HG02938 (cell line): ENCODE measurements around the gene PROZ.

Experiments
- ATAC-seq: cut with Tn5 transposase; IDR thresholded peaks from one replicate; pipeline ENCODE4 v1.9.1; 2021; ENCODE audit warnings: mild to moderate bottlenecking, moderate library complexity; ENCODE audit not compliant: unreplicated experiment

Gene PROZ

DNA sequence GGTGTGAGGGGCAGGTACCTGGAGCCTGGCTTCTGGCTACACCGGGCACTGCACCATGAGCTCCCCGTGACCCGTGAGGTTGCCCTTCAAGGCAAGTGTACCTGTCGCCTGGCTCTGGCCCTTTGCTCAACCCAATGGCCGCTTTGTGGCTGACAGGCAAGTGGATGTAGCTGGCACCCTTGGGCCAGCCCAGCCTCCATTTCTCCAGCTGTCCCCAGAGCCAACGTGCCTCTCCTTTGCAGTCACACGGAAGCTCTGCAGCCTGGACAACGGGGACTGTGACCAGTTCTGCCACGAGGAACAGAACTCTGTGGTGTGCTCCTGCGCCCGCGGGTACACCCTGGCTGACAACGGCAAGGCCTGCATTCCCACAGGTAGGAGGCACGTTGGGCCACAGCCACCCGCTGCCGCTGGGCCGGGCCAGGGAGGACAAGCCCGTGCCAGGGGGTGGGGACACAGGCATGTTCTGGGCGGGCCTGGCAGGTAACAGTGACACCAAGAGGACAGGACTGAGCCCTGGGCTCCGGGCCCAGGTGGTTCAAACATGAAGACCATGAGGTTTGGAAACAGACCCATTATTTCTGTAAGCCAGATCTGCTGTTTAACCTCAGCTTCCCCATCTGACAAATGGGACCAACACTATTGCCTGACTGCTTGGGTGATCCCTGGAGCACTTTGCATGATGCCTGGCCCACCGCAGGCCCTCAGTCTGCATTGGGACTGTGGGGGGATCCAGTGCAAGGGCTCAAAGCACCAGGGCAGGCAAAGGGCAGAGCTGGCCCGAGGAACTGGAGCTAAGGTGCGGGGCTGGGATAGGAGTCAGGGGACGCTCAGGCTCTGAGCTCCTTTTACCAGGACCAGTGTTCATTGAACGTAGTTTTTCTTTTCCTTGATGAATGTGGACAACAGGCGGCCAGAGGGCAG, 17.5 kb upstream of the PROZ start:
- no peak for ATAC-seq

DNA sequence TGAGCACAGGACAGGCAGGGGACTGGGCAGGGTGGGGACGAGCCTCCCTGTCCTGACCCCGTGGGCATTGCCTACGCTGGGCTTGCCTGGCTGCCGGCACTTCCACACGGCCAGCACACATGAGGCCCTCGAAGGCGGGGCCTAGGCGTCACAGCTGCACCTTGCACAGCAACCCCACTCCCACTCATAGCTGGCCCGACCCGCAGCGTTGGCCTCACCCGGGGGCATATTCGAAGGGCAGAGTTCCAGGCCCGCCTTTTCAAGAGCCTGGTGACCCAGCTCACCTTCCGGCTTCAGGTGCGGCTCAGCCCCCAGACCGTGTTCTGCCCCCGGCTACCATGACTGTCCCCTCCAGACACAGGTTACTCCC, 16.9 kb upstream of the PROZ start:
- no peak for ATAC-seq

DNA sequence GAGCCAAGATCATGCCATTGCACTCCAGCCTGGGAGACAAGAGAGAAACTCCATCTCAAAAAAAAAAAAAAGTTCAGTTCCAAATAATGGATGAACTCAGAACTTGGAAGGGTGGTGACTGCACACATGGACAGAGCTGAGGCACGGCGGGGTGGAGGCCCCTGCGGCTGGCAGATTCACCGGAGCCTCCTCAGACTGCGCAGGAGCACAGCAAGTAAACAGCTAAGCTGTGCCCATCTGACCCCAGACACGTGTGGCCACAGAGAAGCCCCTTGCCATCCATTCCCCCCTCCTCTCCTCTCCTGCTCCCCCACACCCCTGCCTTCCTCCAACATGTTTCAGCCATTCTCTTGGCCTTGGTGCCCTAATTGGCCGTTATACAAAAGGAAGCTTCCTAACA, 15.6 kb upstream of the PROZ start:
- no peak for ATAC-seq

DNA sequence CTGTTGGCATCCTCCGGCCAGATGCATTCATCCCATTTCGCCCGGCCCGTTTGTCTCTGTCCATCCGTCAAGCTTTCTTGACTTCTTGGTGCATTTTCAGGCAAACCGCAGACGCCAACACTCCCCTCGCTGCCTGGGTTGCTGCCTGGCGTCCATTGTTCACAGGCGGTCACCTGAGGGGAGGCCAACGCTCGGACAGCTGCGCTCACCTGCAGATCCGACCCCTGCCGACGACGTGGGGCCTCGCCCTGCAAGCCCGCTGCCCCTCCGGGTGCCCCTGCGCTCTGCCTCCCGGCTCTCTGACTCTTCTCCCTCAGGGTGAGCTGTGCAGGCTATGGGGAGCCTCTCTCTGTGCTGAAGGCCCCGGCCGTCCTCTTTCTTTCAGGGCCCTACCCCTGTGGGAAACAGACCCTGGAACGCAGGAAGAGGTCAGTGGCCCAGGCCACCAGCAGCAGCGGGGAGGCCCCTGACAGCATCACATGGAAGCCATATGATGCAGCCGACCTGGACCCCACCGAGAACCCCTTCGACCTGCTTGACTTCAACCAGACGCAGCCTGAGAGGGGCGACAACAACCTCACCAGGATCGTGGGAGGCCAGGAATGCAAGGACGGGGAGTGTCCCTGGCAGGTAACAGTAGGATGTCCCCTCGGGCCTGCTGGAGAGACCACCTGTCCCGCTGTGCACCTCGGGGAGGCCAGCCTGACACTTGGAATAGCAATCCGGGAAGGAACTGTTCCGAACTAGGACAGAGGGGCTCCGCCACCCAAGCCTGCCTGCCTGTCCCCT, 14.8 kb upstream of the PROZ start:
- ATAC-seq, result no peak

DNA sequence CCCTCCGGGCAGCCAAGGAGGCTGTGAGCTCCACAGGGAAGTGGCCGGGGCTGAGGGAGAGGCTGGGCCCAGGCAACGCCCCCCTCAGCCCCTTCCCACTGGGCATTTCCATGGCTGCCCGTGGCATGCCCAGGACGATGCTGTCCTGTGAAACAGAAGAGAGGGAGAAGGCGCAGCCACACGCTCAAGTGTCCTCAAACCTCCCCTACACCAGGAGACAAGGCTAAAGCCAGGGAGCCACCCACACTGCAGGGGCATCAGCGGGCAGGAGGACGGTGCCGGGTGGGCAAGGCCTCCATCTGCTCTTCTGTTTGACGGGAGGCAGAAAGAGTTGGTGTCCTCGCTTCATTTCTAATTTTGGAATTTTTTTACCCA, 14.2 kb upstream of the PROZ start:
- ATAC-seq, result no peak

DNA sequence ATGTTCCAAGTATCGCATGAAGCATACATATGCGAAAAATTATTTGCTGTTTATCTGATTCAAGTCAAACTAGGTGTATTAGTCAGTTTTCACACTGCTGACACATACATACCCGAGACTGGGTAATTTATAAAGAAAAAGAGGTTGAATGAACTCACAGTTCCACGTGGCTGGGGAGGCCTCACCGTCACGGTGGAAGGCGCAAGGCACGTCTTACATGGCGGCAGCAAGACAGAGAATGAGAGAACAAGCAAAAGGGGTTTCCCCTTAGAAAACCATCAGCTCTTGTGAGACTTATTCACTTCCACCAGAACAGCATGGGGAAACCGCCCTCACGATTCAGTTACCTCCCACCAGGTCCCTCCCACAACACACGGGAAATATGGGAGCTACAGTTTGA, 13.0 kb upstream of the PROZ start:
- no peak for ATAC-seq

DNA sequence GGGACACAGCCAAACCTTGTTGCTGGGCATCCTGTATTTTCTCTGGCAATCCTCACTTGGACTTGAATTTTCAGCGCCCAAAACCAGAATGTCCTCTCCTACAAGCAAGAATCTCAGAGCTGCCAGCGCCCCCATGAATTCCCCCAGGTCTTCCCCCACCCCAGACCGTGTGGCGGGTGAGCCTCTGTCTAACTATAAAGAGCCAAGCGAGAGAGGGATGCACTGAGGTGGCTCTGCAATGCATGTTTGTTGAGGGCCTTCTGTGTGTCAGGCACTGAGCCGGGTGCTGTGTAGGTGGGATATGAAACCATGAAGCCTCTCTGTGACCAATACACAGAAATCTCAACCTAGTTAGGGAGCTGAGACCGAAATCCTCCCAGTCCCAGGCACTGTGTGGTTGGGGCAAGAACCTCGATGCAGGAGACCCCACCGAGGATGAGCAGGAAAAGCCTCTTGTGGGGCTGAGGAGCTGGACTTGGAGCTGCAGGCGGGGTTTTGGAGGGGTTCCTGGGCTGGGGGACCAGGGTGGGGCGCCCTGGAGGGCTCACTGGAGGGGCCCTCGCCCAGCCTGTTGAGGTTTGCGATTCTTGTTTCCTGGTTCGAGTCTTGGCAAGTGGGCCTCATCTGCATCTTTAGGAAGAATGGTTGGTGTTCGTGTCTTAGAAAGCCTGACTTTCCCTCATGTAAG, 12.4 kb upstream of the PROZ start:
- ATAC-seq, result no peak

DNA sequence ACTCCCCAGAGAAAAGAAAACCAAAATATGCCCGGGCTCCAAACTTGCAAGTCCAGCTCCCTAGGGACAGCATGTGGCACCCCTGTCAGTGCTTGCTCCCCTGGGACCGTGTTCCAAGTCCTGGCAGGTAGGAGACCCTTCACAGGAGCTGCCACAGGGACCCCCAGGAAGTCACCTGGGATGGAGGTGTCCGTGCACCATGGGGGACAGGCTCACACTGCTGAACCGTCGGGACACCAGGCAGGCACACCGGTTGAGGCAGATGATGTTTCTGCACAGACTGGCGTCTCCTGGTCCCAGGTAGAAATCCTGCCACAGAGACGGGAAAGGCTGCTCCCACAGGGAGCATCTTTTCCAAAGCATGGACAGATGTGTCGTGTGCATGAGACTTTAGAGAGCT, 11.7 kb upstream of the PROZ start:
- no peak for ATAC-seq

DNA sequence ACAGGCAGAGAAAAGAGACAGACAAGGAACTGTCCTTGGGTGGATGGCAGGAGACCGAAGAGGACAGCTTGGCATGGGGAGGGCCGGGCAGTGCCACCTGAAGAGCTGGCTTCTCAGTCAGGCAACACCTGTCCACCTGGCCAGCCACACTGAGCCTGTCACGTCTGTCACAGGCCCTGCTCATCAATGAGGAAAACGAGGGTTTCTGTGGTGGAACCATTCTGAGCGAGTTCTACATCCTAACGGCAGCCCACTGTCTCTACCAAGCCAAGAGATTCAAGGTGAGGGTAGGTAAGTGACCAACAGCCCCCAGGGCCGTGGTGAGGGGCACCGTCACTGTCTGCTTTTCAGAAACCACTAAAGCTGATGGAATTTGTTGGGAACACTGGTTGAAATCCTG, 11.2 kb upstream of the PROZ start:
- no peak for ATAC-seq

DNA sequence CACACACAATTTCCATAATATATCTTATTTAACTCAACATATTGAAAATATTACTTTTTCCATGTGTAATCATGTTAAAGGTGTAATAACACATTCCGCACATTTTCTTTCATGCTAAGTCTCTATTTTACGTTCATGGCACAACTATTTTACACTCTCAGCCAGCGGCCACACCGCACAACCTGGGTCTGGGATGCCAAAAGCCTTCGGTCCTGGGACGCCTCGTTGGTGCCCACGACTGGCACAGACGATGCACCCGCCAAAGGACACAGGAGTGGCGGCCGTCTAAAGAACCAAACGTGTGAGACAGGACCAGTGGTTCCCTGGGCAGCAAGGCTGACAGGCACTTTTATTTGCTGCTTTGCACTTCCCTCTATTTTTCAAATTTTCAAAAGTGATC, 10.0 kb upstream of the PROZ start:
- ATAC-seq, result no peak

DNA sequence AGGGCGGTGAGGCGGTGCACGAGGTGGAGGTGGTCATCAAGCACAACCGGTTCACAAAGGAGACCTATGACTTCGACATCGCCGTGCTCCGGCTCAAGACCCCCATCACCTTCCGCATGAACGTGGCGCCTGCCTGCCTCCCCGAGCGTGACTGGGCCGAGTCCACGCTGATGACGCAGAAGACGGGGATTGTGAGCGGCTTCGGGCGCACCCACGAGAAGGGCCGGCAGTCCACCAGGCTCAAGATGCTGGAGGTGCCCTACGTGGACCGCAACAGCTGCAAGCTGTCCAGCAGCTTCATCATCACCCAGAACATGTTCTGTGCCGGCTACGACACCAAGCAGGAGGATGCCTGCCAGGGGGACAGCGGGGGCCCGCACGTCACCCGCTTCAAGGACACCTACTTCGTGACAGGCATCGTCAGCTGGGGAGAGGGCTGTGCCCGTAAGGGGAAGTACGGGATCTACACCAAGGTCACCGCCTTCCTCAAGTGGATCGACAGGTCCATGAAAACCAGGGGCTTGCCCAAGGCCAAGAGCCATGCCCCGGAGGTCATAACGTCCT, 9.4 kb upstream of the PROZ start:
- no peak for ATAC-seq

DNA sequence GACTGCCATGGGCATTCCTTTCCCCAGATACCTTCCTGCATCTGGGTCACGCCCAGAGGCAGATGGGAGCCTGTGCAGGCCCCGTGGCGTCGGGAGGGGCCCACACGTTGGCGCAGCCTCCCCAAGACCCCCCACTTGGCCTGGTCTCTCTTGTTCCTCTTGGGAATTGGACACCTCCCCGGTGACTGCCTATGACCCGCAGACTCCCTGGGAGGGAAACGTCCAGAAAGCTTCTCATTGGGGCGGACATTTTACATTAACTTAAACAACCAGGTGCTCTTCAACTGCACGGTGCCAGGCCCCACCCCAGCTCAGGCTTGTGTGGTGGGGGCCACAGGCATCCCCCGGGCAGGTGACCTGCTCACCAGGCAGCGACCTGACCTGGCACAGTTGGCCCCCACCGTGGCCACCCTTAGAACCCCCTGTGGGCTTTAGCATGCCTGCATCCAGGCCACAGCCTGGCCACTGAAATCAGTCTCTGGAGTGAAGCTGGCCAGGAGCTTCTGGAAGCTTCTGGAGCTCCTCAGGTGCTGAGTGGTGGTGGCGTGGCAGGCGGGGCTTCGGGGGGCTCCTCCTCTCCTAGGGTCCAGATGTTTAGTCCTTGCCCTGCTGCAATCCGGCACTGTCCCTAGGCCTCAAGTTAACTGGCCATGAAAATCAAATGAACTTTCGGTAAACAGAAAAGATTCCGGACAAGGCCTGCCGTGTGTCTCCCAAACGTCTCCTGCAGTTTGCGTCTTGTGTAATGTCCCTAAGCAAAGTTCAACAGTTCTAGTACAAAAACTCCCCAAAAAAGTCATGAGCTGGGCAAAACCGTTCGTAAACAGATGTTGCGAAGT, 8.5 kb upstream of the PROZ start:
- ATAC-seq, result no peak

DNA sequence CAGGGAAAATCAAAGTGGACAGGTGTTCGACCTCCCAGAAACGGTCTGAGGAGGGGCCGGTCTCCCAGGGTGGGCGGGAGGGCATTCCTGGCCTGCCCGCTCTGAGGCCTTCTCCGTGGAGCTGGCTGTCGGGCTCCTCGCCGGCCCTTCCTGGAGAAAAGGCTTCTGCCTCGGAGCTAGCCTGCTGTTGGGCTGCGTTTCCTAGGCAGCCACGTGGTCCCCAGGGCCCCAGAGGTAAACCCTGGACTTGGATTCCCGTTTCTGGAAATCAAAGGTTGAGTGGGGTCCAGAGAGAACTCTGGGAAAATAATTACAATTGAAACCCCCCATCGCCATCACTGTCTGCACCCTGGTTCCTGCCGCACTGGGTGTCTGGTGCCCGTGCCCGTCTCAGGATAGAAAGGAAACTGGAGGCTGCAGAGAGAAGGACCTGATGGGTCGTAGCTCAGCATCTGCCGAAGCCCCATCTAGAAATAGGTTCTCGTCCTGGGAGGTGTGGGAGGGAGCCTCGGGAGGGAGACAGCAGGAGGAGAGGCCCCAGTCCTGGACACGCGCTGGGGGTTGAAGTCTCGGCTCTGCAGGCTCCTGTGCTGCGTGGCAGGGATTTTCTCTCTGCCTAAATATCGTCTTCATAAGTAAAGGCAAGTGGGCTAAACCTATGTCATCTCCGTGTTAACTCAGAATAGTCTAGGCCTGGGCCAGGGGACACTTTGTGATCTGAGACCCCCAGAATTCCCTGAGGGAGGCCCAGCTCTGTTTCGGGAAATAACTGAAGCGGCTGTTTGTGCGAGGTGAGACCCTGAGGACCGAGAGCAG, 7.7 kb upstream of the PROZ start:
- no peak for ATAC-seq

DNA sequence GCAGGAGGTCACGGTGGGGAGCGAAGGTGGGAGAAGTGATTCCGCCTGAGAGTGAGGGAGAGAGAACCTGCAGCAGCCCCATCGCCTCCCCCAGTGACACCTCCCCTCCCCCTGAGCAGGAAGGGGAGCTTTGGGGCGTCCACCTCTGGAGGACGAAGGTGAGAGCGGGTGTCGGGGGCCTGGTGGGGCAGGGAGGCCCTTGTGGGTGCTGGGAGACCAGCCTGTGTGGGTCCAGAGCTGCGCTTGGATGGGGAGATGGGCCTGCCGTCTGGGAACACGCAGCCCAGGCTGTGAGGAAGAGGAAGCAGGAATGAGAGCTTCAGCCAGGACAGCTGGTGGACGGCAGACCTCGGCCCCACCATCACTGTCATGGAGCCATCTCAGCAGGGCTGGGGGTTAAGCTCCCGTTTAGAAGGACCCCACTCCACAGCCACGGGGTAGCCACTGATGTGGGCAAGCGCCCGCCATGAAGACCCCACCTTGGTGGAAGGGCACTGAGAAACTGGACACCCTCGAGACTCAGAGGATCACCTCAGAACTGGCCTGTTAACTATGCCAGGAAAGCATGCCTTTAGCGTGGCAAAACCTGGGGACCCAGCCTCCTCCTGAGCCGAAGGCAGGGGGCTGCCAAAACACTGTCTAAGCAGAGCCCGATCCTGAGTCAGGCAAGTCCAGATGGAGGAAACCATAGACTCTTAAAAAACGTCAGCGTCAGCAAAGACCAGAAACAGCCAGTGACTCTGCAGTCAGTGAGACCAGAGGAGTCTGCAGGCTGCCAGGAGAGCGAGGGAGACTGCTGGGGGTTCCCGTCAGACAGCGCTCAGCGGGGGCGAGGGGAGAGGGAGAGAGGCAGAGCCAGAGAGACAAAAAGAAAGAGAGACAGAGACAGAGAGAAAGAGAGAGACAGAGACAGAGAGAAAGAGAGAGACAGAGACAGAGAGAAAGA, 6.4 kb upstream of the PROZ start:
- ATAC-seq, result no peak

DNA sequence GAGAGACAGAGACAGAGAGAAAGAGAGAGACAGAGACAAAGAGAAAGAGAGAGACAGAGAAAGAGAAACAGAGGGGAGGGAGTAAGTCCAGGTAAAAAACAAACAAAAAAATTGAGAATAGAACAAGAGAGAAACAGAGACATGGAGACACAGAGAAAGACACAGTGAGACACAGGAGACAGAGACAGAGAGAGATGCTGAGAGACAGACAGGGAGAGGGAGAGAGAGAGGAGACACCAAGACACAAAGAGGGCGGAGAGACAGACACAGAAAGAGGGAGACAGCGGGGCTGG, 5.8 kb upstream of the PROZ start:
- ATAC-seq, result no peak

DNA sequence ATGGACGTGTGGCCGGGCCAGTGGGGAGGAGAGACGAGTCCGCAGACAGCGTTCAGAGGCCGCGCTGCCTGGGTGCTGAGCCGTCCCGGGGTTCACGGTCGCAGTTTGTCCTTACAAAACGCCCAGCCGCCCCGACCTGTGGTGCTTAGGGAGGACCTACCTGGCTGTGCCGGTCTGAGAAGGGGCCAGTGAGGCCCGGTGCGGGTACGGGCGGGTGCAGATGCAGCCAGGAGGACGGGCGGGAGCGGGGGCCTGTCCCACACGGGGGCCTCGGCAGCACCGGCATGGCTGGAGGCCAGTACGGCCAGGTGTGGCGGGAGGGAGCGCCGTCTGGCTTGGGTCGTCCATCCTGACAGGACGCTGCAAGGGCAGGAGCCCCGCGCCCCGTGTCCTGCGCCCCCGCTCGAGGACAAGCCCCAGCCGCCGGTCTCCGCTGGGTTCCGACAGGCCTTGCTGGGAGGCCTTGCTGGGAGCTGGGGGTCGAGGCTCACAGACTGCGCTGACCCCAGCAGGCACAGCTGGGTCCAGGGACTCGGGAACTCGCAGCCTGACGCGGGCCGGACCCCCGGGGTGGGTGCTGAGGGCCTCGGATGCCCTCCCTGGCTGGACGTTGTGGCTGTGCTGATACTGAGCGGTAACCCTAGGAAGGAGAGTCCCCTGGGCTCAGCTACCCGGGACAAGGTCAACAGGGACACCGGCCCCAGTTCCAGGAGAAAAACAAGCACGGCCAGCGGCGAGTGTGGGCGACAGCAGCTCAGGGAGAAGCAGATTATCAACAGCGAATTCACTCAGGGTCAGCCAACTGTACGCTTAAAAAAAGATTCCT, 5.3 kb upstream of the PROZ start:
- ATAC-seq, result peak; percentile 37

DNA sequence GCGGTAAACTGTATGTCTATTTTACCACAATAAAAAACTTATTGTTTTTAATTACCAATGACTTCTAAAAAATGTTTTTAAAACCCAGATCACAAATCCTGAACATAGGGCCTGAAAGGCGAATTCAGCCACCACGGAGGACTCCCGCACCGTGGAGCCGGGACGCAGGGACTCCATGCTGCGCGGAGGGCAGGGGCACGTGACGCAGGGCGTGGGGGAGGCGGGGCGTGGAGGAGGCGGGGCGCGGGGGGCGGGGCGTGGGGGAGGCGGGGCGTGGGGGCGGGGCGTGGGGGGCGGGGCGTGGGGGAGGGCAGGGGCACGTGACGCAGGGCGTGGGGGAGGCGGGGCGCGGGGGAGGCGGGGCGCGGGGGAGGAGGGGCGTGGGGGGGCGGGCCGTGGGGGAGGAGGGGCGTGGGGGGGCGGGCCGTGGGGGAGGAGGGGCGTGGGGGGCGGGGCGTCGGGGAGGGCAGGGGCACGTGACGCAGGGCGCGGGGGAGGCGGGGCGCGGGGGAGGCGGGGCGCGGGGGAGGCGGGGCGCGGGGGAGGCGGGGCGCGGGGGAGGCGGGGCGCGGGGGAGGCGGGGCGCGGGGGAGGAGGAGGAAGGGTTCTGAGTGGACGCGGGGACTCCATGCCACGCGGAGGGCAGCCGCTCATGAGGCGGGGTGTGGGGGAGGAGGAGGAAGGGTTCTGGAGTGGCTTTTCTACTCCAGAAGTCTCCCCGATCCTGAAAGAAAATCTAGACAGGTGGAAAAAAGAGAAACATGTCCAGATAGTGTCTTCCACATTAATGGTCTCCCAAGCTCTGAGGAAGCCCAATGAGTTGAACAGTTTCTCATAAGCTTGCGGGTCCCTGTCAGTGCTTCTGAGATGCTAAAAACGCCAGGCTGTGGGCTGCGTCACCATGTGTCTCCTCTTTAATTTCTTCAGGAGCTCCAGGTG, 4.4 kb upstream of the PROZ start:
- ATAC-seq, result peak; percentile 62
